SHP77 treated with DMSO at 0.1 percent for 48 hours (cell line): ENCODE measurements around the gene MFSD2B.

Experiments
- DNase-seq: peaks from one replicate; lab custom pipeline; 2025; lab: John Stamatoyannopoulos, UW

Gene MFSD2B

DNA sequence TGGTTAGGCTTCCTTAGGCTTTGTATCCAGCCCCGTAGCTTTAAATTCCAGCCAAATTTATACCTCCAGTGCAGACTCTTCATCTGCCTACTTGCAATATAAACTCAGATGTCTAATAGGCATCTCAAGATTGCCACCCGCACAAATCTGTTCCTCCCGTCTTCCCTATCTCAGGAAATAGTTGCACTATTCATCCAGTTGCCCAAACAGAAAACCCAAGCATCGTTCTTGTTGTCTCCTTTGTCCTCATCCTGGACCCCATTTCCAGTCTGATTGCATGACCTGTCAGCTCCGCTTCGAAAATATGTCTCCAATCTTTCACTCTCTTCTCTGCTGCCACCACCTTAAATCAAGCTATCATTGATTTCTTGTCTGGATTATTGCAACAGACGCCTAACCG, 41.9 kb downstream of the MFSD2B start:
- no peak for DNase-seq

GRCh38 chr2:24052951-24053350, 43.1 kb downstream of the MFSD2B start:
- no peak for DNase-seq

DNA sequence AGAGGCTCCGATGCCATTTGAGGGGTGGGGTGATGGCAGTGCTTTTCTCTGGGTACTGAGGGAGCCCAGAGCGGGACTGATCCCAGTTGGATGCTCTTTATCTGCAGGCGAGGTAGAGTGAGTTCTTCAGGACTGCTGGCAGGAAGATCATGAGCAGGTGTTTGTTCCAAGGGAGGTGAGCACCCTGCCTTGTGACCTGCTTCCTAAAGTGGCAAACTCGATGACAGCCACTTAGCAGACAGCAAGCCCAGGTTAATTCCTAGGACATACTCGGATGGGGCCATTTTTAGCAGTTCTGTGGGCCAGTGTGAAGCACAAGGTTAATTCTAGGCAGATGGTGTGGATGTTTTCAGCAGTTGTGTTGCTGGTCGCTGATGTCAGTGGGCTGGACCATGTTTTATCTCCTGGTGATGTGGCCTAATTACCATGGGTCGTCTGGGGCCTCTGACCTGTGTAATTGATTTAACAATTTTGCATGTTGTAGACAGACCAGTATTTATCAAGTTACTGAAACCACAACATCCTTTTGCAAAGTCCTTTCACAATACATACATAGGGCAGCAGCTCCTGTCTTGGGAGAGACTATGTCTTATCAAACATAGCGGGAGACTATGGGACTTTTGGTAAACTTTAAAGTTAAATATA, 44.6 kb downstream of the MFSD2B start:
- no peak for DNase-seq

- DNase-seq, result no peak
Observed at GRCh38 chr2:24055750-24056149, 45.9 kb downstream of the MFSD2B start.

DNA sequence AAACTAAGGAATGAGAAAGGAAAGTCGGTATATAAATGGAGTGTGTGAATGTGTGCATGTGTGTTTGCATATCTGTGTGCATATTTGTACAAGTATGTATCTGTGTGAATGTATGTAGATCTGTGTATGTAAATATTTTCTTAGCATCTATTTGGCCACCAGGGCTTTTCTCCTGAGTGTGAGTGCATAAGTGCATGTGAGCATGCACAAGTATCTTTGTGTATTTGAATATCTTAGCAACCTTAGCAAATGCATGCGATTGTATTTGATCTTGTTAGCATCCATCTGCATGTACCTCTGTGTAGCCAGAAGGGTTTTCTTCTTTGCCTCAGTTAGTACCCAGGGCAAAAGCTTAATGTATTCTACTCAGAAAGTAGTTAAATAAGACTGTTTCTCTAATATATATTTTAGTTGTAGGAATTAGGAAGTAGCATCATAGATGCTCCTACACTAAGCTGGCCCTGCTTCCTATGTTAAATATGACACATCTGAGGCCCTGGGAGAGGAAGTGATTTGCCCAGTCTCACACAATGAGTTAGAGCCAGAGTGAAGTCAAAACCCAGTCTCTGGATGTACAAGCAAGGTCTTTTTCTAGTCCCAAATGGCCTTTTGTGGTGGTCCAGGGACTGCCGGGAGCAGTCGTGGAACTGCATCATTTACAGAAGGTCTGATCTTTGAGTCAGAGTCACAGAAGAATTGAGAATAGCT, 48.8 kb downstream of the MFSD2B start:
- DNase-seq, result no peak

- no peak for DNase-seq
Observed at GRCh38 chr2:24065341-24065740, 55.5 kb downstream of the MFSD2B start.

DNA sequence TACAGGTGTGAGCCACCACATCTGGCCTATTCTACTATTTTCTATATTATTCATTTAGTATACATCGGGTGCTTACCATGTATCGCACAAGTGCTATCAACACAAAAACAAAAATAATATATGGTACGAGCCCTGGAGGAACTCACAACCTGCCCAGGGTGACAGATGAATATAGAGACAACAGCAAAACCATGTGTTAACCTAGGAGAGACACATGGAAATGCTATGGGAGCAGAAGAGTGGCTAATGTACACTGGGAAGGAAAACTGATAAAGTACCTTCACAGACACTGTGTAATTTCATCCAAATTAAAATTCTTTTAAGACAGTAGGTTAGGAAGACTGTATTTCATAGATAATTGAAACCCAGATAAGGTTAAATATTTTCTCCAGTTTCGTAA, 62.4 kb downstream of the MFSD2B start:
- no peak for DNase-seq

DNA sequence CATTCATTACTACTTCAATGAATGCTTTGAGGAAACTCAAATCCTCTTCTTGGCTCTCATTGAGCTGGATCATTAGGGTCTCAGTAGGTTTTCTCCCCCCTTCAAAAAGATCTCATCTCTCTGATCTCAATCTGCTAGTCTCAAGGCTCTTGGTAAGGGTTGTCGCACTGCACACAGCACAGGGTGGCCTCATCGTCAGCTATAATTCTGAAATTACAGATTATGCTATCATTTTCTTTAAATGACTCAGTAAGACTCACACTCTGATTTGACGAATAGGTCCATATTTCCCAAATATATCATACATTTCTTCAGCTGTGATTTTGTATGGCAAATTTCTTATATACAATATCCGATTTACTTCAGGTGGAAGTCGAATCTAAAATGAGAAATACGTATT, 63.9 kb downstream of the MFSD2B start:
- no peak for DNase-seq

DNA sequence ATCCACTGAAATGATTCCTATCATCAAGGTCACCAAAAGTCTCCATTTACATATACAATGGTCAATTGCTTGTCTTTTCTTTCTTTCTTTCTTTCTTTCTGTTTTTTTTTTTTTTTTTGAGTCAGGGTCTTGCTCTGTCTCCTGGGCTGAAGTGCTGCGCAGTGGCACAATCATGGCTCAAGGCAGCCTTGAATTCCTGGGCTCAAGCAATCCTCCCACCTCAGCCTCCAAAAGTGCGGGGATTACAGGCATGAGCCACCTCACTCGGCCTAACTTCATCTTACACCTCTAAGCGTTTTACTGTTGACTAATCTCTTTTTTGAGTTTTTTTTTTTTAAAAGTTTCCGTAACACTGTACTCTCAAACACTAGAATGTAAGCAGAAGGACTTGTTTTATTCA, 65.4 kb downstream of the MFSD2B start:
- DNase-seq, result no peak
